DND-41 (cell line): ENCODE data around the gene TMEM184C.

Experiments used
- ATAC-seq: fragments of 200-7000 bp; cut with Tn5 transposase; 3 replicates; pipeline ENCODE4 v1.9.1; 2021; ENCODE audit warnings: low read depth; ENCODE audit not compliant: insufficient read depth
- DNase-seq: peaks from one replicate; pipeline ENCODE4 v3.0.0-alpha.2; 2020
- H2AFZ ChIP-seq: 2 replicates; pipeline ENCODE4 v1.6.0; 2012; ENCODE audit warnings: low read depth, low read length
- H3K27ac ChIP-seq: 2 replicates; pipeline ENCODE4 v1.5.1; 2012; ENCODE audit warnings: low read length, inconsistent platforms
- H3K27me3 ChIP-seq: fragments of 200-600 bp; sonication (generic); 2 replicates; pipeline ENCODE4 v1.6.0; 2012; ENCODE audit warnings: low read length, mild to moderate bottlenecking, inconsistent platforms; ENCODE audit not compliant: insufficient read depth, poor library complexity
- H3K36me3 ChIP-seq: 2 replicates; pipeline ENCODE4 v1.5.1; 2012; ENCODE audit warnings: low read length, inconsistent platforms; ENCODE audit not compliant: insufficient read depth
- H3K4me1 ChIP-seq: 2 replicates; pipeline ENCODE4 v1.5.1; 2012; ENCODE audit warnings: mild to moderate bottlenecking, low read length; ENCODE audit not compliant: insufficient read depth
- H3K4me2 ChIP-seq: 2 replicates; pipeline ENCODE4 v1.6.0; 2012; ENCODE audit warnings: mild to moderate bottlenecking, moderate library complexity, low read length, inconsistent platforms; ENCODE audit not compliant: insufficient read depth
- H3K4me3 ChIP-seq, 2 experiments: fragments of 200-600 bp in 1 of 2; shearing (Covaris generic) in 1 of 2; 2 replicates each; pipeline ENCODE4 v1.5.1; 2012 to 2016; ENCODE audit warnings: inconsistent platforms in 2 of 2, low read length in 2 of 2, mild to moderate bottlenecking in 2 of 2, low read depth in 1 of 2, moderate library complexity in 1 of 2
- H3K79me2 ChIP-seq: 2 replicates; pipeline ENCODE4 v1.6.0; 2012; ENCODE audit warnings: low read length, inconsistent platforms; ENCODE audit not compliant: insufficient read depth
- H3K9ac ChIP-seq: 2 replicates; pipeline ENCODE4 v1.6.0; 2012; ENCODE audit warnings: low read depth, mild to moderate bottlenecking, inconsistent platforms, low read length, moderate library complexity
- H3K9me3 ChIP-seq: 2 replicates; pipeline ENCODE4 v1.5.1; 2012; ENCODE audit warnings: low read length, moderate library complexity, mild to moderate bottlenecking, inconsistent platforms; ENCODE audit not compliant: insufficient read depth, severe bottlenecking
- H4K20me1 ChIP-seq: 2 replicates; pipeline ENCODE4 v1.6.0; 2012; ENCODE audit warnings: low read length; ENCODE audit not compliant: insufficient read depth
- CTCF ChIP-seq: IDR thresholded peaks from 2 replicates; pipeline ENCODE4 v1.5.1; 2012; ENCODE audit warnings: borderline replicate concordance, low read length, moderate library complexity, mild to moderate bottlenecking; ENCODE audit not compliant: poor library complexity, severe bottlenecking; ENCODE audit errors: extremely low read depth
- EZH2 ChIP-seq: IDR thresholded peaks from 3 replicates; pipeline ENCODE4 v1.6.1; 2012; ENCODE audit warnings: borderline replicate concordance, low read depth, mild to moderate bottlenecking, moderate library complexity, low read length, inconsistent platforms; ENCODE audit not compliant: severe bottlenecking

TMEM184C gene

GRCh38 chr4:147594578-147594977 lies 22.6 kb upstream of the TMEM184C start:
- H4K20me1 ChIP-seq, result no peaks in the 10 kb centered on the region
- no peak overlapping the region for H3K9ac ChIP-seq
- no peak overlapping the region for H3K4me3 ChIP-seq
- no peak for TF ChIP-seq EZH2
- no peak for TF ChIP-seq CTCF
- no peak overlapping the region for H3K27ac ChIP-seq
- H3K9me3 ChIP-seq, result no peaks in the 10 kb centered on the region
- no peaks in the 10 kb centered on the region for H3K36me3 ChIP-seq
- no peaks in the 10 kb centered on the region for H3K79me2 ChIP-seq
- peaks cover 2% of the 10 kb centered on the region for H3K27me3 ChIP-seq
- no peak for DNase-seq
- no peak overlapping the region for H2AFZ ChIP-seq
- H3K4me1 ChIP-seq, result no peaks in the 10 kb centered on the region
- no peak for ATAC-seq
- H3K4me2 ChIP-seq, result no peak overlapping the region

GRCh38 chr4:147596377-147596776 lies 20.8 kb upstream of the TMEM184C start:
- no peak overlapping the region for H2AFZ ChIP-seq
- H3K36me3 ChIP-seq, result no peaks in the 10 kb centered on the region
- no peaks in the 10 kb centered on the region for H3K79me2 ChIP-seq
- TF ChIP-seq EZH2 (no peak), CTCF (peak; percentile 8)
- DNase-seq, result no peak
- H3K4me1 ChIP-seq, result no peaks in the 10 kb centered on the region
- no peaks in the 10 kb centered on the region for H4K20me1 ChIP-seq
- H3K27ac ChIP-seq, result no peak overlapping the region
- H3K4me2 ChIP-seq, result no peak overlapping the region
- H3K9me3 ChIP-seq, result no peaks in the 10 kb centered on the region
- no peaks in the 10 kb centered on the region for H3K27me3 ChIP-seq
- H3K9ac ChIP-seq, result no peak overlapping the region
- H3K4me3 ChIP-seq, result no peak overlapping the region
- no peak for ATAC-seq

- Histone ChIP-seq H4K20me1 (no peaks in the 10 kb centered on the region), H3K27me3 (no peaks in the 10 kb centered on the region), H3K9me3 (no peaks in the 10 kb centered on the region), H3K4me1 (no peaks in the 10 kb centered on the region), H3K36me3 (no peaks in the 10 kb centered on the region), H3K4me3 (no peak overlapping the region), H3K4me2 (no peak overlapping the region), H3K9ac (no peak overlapping the region), H2AFZ (no peak overlapping the region), H3K27ac (no peak overlapping the region), H3K79me2 (no peaks in the 10 kb centered on the region)
- ATAC-seq (no peak), DNase-seq (no peak)
- TF ChIP-seq EZH2 (no peak), CTCF (no peak)
These were observed 20.2 kb upstream of the TMEM184C start for GRCh38 chr4:147596981-147597380.

GRCh38 chr4:147597561-147597960 lies 19.6 kb upstream of the TMEM184C start:
- no peak overlapping the region for H2AFZ ChIP-seq
- no peaks in the 10 kb centered on the region for H3K9me3 ChIP-seq
- ATAC-seq, result no peak
- no peak overlapping the region for H3K27ac ChIP-seq
- DNase-seq, result no peak
- no peak overlapping the region for H3K4me2 ChIP-seq
- H4K20me1 ChIP-seq, result no peaks in the 10 kb centered on the region
- no peaks in the 10 kb centered on the region for H3K79me2 ChIP-seq
- H3K36me3 ChIP-seq, result no peaks in the 10 kb centered on the region
- no peak overlapping the region for H3K4me3 ChIP-seq
- no peak overlapping the region for H3K9ac ChIP-seq
- TF ChIP-seq EZH2 (no peak), CTCF (no peak)
- no peaks in the 10 kb centered on the region for H3K4me1 ChIP-seq
- no peaks in the 10 kb centered on the region for H3K27me3 ChIP-seq
